Measurements from ENCODE around the gene KLK7.

KLK7 gene

DNA sequence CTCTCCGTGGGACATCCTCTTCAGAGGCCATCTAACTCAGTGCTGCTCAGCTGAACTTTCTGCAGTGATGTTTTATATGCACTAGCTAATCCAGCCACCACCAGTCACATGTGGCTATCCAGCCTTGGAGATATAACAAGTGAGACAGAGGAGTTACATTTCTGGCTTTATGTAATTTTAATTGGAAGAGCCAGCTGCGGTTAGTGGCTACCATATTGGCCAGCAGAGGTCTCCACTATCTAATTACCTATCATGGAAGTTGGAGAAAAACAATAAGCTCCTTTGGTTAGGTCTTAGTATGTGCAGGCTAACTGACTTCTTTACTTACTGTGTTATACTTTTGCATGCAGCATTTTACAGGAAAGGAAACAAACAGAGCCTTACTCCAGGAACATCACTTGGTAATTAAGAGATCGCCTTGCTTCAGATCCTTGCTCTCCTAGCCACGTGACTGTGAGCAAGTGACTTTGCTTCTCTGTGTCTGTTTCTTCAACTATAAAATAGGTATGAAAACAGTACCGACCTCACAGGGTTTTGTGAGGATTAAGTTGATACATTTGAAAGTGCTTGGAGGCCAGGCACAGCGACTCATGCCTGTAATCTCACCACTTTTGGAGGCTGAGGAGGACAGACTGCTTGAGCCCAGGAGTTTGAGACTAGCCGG lies 37.4 kb upstream of the KLK7 start:
- no peaks in the 10 kb centered on the region for H3K36me3 Mint-ChIP-seq (ENCODE audit: low read depth)
- no peaks in the 10 kb centered on the region for H3K9me3 Mint-ChIP-seq
- peaks cover 67% of the 10 kb centered on the region for H3K27me3 Mint-ChIP-seq
- no peak overlapping the region for H3K27ac Mint-ChIP-seq
- intact Hi-C loops (cut with micrococcal nuclease) = loop anchor here (2.0 to 5.0 kb wide), 2 partner anchors 74 to 146 kb away; no protein-coding TSS in a partner anchor
- no peak overlapping the region for H3K4me3 Mint-ChIP-seq
- peaks cover 27% of the 10 kb centered on the region for H3K4me1 Mint-ChIP-seq (ENCODE audit: low read depth)

DNA sequence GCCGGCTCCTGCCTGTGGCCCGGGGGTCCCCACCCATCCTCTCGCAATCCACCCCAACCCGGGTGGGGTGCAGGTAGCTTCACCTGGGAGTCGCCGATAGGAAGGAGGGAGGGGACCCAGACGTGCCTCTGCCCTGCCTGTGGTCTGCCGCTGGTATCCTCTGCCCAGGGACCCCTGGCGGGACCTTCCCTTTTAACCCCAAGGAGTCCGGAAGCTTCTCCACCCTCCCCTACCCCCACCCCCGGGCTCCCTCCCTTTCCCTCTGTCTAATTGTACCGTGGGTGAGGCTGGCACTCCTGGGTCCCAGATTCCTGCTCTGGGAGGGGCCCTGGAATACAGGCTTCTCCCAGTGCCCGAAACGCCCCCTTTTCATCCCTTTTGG lies 35.8 kb upstream of the KLK7 start, which contains the start of gene KLK10:
Gene KLK10 (minus strand): TSS at position 166 of the 382 bp plus-strand sequence. CDS start 579 bp downstream, outside the sequence.
- peaks cover 75% of the 10 kb centered on the region for H3K27me3 Mint-ChIP-seq
- intact Hi-C loops (cut with micrococcal nuclease) = loop anchor here (5.0 kb wide), 1 partner anchor 92 kb away; no protein-coding TSS in a partner anchor

DNA sequence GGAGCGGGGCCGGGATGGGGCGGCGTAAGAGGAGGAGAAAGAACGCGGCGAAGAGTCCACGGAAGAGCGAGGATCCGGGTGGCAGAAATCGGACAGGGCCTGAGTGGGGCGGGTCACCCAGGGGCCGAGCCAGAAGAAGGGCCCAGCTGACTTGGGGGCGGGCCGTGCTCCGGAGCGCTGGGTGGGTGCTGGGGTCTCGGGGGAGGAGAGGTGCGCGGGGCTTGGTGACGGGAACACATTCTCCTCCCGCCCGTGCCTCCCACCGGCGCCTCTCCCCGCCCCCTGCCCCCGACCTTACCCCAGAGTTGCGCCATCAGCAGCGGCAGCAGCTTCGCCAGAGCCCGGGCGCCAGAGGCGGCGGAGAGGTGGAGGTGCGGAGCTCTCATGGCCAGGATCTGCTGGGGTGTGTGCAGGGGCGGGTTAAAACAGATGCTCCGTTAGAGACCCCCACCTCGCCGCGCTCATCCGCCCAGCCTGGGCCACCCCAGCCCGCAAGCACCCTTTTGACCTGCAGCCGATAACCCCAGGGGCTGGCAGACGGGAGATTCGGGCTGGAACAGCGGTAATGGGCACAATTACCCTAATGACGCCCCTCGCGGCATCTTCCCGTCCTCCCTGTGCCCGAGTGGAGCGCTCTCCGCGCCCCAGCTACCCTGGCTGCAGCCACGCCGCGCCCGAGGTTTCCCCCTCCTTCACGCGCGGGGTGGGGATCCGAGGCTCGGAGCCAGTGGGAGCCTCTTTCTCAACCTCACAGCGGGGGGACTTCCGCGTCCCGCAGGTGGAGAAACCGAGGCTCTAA lies 35.2 kb upstream of the KLK7 start:
- Mint-ChIP-seq H3K4me3 (peak overlapping the region; percentile 75), H3K36me3 (ENCODE audit: low read depth) (no peaks in the 10 kb centered on the region), H3K27me3 (peaks cover 75% of the 10 kb centered on the region), H3K4me1 (ENCODE audit: low read depth) (peaks cover 28% of the 10 kb centered on the region), H3K27ac (no peak overlapping the region), H3K9me3 (no peaks in the 10 kb centered on the region)
- intact Hi-C loops (cut with micrococcal nuclease) = loop anchor here (5.0 kb wide), 1 partner anchor 92 kb away; no protein-coding TSS in a partner anchor

More for the DNA sequence above, 35.8 kb upstream of the KLK7 start, which contains the start of gene KLK10:
- Mint-ChIP-seq H3K9me3 (no peaks in the 10 kb centered on the region), H3K36me3 (ENCODE audit: low read depth) (no peaks in the 10 kb centered on the region), H3K4me1 (ENCODE audit: low read depth) (peaks cover 27% of the 10 kb centered on the region), H3K4me3 (peak within 1 kb of the TSS; percentile 75), H3K27ac (no peak within 1 kb of the TSS)

DNA sequence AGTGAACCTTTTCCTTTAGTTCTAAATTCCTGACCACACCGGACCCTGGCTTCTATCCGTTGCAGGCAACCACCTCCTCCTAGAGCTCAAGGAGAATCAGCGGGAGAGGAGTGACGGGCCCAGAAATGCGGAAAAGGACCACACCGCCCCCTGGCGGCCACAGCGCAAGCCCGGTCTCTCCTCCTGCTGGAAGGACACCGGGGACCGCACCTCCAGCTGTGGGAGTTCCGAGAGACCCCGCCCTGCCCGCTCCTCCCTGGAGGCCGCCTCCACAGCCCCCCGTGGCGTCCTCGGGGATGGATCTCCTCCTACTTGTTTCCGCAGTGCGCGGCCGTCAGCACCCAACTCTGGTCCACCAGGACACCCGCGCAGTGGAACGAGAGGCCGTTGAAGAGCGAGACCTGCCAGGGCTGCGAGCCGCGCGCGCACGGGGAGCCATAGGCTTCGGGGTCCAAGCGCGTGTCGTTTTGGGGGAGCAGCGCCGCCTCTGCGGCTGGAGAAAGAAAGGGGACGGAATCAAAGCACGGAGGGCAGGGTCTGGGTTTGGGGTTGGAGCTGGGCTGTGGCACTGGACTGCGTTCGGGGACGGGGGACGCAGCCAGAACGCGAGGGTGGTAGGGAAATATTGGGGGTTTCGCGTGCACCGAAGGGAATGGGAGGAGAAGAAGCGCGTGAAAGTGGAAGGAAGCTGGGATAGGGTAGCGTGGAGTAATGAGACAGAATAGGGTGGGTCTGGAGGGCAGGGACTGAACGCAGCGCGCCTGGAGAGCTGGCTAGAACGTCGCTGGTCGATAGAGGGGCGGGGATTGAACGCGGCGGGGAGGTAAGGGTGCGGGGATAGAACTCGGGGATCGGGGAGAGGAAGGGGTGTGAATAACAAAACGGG lies 33.3 kb upstream of the KLK7 start:
- Mint-ChIP-seq H3K4me3 (peak overlapping the region; percentile 70), H3K36me3 (ENCODE audit: low read depth) (no peaks in the 10 kb centered on the region), H3K27me3 (peaks cover 70% of the 10 kb centered on the region), H3K4me1 (ENCODE audit: low read depth) (peaks cover 32% of the 10 kb centered on the region), H3K9me3 (no peaks in the 10 kb centered on the region), H3K27ac (no peak overlapping the region)
- intact Hi-C loops (cut with micrococcal nuclease) = loop anchor here (5.0 kb wide), 1 partner anchor 90 kb away; no protein-coding TSS in a partner anchor

DNA sequence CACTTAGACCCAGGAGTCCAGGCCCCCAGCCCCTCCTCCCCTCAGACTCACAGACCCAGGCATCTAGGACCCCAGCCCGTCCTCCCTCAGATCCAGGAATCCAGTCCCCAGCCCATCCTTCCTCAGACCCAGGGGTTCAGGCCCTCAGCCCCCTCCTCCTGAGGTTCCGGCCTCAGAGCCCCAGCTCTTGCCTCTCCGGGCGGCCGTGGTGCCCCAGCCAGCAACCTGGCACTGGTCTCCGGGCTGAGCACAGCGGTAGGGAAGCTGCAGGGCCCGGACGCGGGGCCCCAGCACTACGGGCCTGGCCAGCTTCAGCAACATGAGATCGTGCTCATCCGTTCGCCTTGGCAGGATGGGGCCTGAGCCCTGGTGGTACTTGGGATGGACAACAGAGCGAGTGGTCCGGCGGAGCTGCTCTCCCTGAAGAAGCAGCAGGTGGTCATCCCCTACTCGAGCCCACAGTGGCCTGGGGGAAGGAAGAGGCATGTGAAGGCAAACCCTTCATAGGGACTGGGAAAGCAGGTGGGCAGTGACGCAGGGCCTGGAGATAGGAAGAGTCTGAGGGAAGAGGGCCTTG lies 32.1 kb upstream of the KLK7 start:
- Mint-ChIP-seq H3K36me3 (ENCODE audit: low read depth) (no peaks in the 10 kb centered on the region), H3K9me3 (no peaks in the 10 kb centered on the region), H3K27me3 (peaks cover 70% of the 10 kb centered on the region), H3K4me3 (no peak overlapping the region), H3K27ac (no peak overlapping the region), H3K4me1 (ENCODE audit: low read depth) (peaks cover 32% of the 10 kb centered on the region)
- intact Hi-C loops (cut with micrococcal nuclease) = loop anchor here (5.0 kb wide), 1 partner anchor 88 kb away; no protein-coding TSS in a partner anchor

DNA sequence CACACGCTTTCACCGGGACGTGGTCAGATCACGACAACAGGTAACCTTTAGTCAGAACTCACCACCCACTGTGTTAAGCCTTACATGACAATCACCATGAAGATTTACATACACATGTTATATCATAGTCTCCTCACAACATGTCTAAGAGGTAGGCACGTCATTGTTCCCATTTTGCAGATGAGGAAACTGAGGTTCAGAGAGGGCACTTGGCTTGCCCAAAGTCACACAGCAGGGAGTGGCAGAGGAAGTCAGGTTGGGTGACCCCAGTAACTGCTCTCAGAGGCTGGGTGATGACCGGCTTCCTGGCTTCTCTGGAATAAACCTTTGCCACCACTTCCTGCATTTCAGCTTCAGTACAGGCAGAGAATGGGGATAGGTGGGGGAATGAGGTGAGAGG lies 30.5 kb upstream of the KLK7 start:
- no peak overlapping the region for H3K27ac Mint-ChIP-seq

DNA sequence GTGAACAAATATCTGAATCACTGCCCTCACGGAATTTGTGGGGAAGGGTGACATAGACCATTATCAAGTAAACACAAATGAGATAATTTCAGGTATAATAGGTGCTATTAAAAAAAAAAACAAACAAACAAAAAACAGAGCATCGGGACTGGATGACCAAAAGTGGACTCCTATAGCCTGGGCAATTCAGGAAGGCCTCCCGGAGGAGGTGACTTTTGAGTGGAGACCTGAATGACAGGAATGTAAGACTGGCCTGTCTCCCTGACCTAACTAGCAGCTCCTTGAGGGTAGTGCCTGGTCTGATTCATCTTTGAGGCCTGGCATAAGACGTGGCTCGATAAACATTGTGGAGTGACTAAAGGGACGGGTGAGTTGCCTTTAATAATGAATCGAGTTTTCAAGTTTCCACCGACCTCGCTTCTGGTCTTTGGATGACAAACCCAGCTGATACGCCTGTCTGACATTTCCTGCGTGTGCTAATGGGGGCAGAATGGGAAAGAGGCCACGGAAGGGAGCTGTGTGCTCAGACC lies 29.0 kb upstream of the KLK7 start:
- Mint-ChIP-seq H3K27ac (no peak overlapping the region), H3K4me3 (no peak overlapping the region), H3K36me3 (ENCODE audit: low read depth) (no peaks in the 10 kb centered on the region), H3K9me3 (no peaks in the 10 kb centered on the region), H3K4me1 (ENCODE audit: low read depth) (peaks cover 16% of the 10 kb centered on the region), H3K27me3 (peaks cover 59% of the 10 kb centered on the region)
- intact Hi-C loops (cut with micrococcal nuclease) = no loop called here

More for the DNA sequence above, 30.5 kb upstream of the KLK7 start:
- H3K4me3 Mint-ChIP-seq = no peak overlapping the region
- H3K4me1 Mint-ChIP-seq (ENCODE audit: low read depth) = peaks cover 24% of the 10 kb centered on the region
- H3K27me3 Mint-ChIP-seq = peaks cover 68% of the 10 kb centered on the region
- H3K36me3 Mint-ChIP-seq (ENCODE audit: low read depth) = no peaks in the 10 kb centered on the region
- intact Hi-C loops (cut with micrococcal nuclease) = no loop called here
- no peaks in the 10 kb centered on the region for H3K9me3 Mint-ChIP-seq

DNA sequence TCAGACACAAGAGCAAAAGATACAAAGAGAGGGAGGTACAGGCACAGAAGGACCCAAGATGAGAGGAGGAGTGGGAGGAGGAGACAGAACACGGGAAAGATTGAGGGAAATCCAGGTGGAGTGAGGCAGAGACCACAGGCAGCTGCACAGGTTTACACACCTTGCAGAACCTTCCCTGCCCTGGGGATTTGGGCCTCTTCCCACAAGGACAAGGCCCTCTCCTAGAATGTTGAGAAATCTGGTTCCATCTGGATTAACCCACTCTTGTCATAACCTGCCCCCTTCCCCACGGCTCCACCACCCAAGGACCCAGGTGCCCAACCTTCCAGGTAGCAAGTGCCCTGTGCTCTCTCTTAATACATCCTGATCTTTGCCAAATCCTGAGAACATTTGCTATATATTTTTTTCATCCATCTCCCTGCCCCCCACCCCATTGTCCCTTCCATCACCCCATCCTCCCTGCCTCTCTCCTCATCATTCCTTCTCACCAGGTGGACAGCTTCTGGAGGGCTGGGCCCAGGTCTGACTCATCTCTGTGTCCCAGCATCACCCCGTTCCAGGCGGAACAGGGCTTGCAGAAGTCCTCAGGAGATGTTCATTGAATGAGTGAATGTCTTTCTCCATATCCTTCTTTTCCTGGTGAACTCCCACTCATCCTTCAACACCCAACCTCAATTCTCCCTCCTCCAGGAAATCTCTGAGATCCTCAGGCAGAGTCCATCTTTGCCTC lies 26.5 kb upstream of the KLK7 start:
- H3K27me3 Mint-ChIP-seq = peaks cover 45% of the 10 kb centered on the region
- no peaks in the 10 kb centered on the region for H3K36me3 Mint-ChIP-seq (ENCODE audit: low read depth)
- H3K27ac Mint-ChIP-seq = no peak overlapping the region
- no peak overlapping the region for H3K4me3 Mint-ChIP-seq
- intact Hi-C loops (cut with micrococcal nuclease) = no loop called here
- no peaks in the 10 kb centered on the region for H3K9me3 Mint-ChIP-seq
- peaks cover 5% of the 10 kb centered on the region for H3K4me1 Mint-ChIP-seq (ENCODE audit: low read depth)

DNA sequence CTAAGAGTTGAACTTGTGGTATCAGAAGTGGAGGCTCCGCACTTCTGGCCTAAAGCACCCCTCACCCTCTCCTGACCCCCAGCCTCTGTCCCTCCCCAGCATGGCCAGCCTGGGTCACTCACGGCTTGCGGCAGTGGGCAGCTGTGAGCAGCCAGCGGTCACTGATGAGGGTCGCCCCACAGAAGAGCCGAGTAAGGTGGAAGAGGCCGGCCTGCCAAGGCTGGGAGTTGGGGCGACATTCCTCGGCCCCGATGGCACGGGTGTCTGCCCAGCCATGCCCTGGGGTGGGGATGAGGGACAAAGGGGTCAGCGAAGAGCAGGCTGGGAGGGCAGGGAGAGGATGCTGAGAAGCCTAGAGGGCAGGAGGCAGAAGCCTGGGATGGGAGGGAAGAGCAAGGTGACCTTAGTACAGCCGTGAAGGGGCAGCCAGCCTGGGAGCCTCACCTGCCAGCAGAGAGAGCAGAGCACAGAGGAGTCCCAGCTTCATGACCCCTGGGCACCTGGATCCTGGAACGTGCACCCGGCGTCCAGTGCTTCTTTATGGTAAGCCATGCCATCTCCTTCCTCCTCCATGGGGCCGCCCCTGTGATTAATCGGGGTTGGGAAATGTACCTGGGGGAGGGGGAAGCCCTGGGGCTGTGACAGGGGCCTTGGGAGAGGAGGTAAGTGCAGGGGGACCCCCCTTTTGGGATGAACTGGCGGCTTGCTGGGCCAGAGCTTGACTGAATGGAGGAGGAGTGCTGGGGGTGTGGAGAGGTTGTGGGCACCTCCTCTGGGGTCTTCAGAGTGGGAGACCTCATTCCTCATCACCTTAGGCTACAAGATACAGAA lies 25.6 kb upstream of the KLK7 start:
- Mint-ChIP-seq H3K36me3 (ENCODE audit: low read depth) (no peaks in the 10 kb centered on the region), H3K27ac (no peak overlapping the region), H3K4me1 (ENCODE audit: low read depth) (peaks cover 5% of the 10 kb centered on the region), H3K4me3 (no peak overlapping the region), H3K27me3 (peaks cover 35% of the 10 kb centered on the region), H3K9me3 (no peaks in the 10 kb centered on the region)
- intact Hi-C loops (cut with micrococcal nuclease) = no loop called here

DNA sequence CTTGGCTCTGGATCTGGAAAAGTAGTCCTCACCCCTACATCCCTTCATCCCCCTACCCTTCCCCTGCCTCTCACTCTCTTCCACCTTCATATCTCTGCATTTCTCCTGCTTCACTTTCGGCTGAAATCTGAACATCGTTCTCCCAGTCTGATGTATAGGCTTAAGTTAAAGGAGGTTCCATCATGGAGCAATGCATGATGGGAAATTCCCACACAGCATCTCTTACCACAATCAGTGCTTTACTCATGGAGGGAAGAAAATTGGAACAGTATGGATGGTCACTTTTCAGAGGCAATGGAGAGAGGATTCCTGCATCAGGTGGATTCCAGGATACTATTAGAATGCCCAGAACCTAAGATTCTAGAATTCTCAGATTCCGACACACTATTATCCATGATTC lies 23.8 kb upstream of the KLK7 start:
- intact Hi-C loops (cut with micrococcal nuclease) = no loop called here
- H3K27ac Mint-ChIP-seq = no peak overlapping the region

DNA sequence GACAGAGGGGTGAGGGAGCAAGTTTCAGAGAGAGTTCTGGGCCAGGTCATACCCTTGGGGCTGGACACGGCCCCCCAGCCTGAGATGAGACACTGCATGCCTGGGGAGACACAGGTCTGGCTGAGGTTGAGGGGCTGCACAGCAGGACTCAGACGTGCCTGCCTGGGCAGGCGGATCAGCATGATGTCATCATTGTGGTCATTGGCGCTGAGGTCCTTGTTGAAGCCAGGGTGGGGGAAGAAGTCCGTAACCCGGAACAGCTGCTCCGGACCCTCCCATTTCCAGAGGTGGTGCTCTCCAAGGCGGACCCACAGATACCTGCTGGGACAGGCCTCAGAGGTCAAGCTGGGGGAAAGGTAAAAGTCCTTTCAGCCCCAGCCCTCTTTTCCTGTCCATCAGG lies 22.7 kb upstream of the KLK7 start:
- Mint-ChIP-seq H3K27ac (no peak overlapping the region), H3K27me3 (peaks cover 46% of the 10 kb centered on the region), H3K4me3 (no peak overlapping the region), H3K9me3 (no peaks in the 10 kb centered on the region), H3K36me3 (ENCODE audit: low read depth) (no peaks in the 10 kb centered on the region), H3K4me1 (ENCODE audit: low read depth) (no peaks in the 10 kb centered on the region)
- intact Hi-C loops (cut with micrococcal nuclease) = no loop called here

More for the DNA sequence above, 23.8 kb upstream of the KLK7 start:
- no peaks in the 10 kb centered on the region for H3K36me3 Mint-ChIP-seq (ENCODE audit: low read depth)
- H3K4me1 Mint-ChIP-seq (ENCODE audit: low read depth) = no peaks in the 10 kb centered on the region
- H3K27me3 Mint-ChIP-seq = peaks cover 37% of the 10 kb centered on the region
- H3K4me3 Mint-ChIP-seq = no peak overlapping the region
- no peaks in the 10 kb centered on the region for H3K9me3 Mint-ChIP-seq

DNA sequence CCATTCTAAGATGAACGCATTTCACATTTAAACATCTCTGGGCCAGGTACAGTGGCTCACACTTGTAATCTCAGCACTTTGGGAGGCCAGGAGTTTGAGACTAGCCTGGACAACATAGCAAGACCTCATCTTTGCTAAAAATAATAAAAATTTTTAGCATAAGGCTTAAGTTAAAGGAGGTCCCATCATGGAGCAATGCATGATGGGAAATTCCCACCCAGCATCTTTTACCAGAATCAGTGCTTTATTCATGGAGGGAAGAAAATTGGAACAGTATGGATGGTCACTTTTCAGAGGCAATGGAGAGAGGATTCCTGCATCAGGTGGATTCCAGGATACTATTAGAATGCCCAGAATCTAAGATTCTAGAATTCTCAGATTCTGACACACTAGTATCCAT lies 21.5 kb upstream of the KLK7 start:
- Mint-ChIP-seq H3K27me3 (peaks cover 51% of the 10 kb centered on the region), H3K27ac (no peak overlapping the region), H3K36me3 (ENCODE audit: low read depth) (no peaks in the 10 kb centered on the region), H3K4me1 (ENCODE audit: low read depth) (no peaks in the 10 kb centered on the region), H3K9me3 (no peaks in the 10 kb centered on the region), H3K4me3 (no peak overlapping the region)
- intact Hi-C loops (cut with micrococcal nuclease) = no loop called here
